PC-3 (cell line): ENCODE results near the gene DSCAM.

ENCODE experiments used
- CTCF ChIP-seq: fragments of 300-600 bp; sonication (generic); conservative IDR thresholded peaks from 2 replicates; pipeline ENCODE4 v1.5.1; 2017; ENCODE audit warnings: antibody characterized with exemption, low read depth, mild to moderate bottlenecking, low read length
- EZH2 ChIP-seq: fragments of 300-600 bp; sonication (generic); IDR thresholded peaks from one replicate; pipeline ENCODE4 v1.6.1; 2017; ENCODE audit warnings: antibody characterized with exemption, mild to moderate bottlenecking, low read length; ENCODE audit not compliant: unreplicated experiment

GRCh38 chr21:40496116-40496515 is 350.8 kb downstream of the DSCAM start:
- TF ChIP-seq EZH2 (no peak), CTCF (no peak)
